ENCODE data around the gene NRP1. TPM values are rescaled to one million over a fixed set of nuclear protein-coding genes. Genes with fewer than 3 reads are reported as not detected.

The NRP1 gene
- total RNA-seq, 1 experiment from 2014 or later, result 3.0 TPM

GRCh38 chr10:33284945-33285344 lies 49.5 kb downstream of the NRP1 start:
- ChIA-PET CTCF (interaction anchor here (1.1 kb wide), 1 partner anchor 218 kb away, joined by 4 read pairs; no protein-coding TSS in a partner anchor), POLR2A (no interaction called here)
- TF ChIP-seq RORB (CRISPR knock-in tag; IDR thresholded peaks at IDR 0.05) (no peak), USF2 (CRISPR knock-in tag; IDR thresholded peaks at IDR 0.05) (no peak), HMGXB4 (CRISPR knock-in tag; IDR thresholded peaks at IDR 0.05) (no peak), FOXK1 (CRISPR knock-in tag; IDR thresholded peaks at IDR 0.05) (no peak), KAT7 (CRISPR knock-in tag; IDR thresholded peaks at IDR 0.05; ENCODE audit: borderline replicate concordance) (no peak), OVOL2 (CRISPR knock-in tag; IDR thresholded peaks at IDR 0.05; ENCODE audit: borderline replicate concordance) (no peak), TP53 (CRISPR knock-in tag; IDR thresholded peaks at IDR 0.05) (no peak), PREB (CRISPR knock-in tag; IDR thresholded peaks at IDR 0.05; ENCODE audit: borderline replicate concordance) (no peak), ZNF425 (CRISPR knock-in tag; conservative IDR thresholded peaks at IDR 0.05) (no peak), NFYB (CRISPR knock-in tag; conservative IDR thresholded peaks at IDR 0.05; ENCODE audit: low read depth) (no peak), ZNF532 (CRISPR knock-in tag; IDR thresholded peaks at IDR 0.05; ENCODE audit: borderline replicate concordance) (no peak), CDX4 (CRISPR knock-in tag; IDR thresholded peaks at IDR 0.05; ENCODE audit: borderline replicate concordance) (no peak), CREB1 (CRISPR knock-in tag; IDR thresholded peaks at IDR 0.05) (no peak), ERG (CRISPR knock-in tag; IDR thresholded peaks at IDR 0.05) (no peak)
- Mint-ChIP-seq H3K36me3 (no peaks in the 10 kb centered on the region), H3K9me3 (no peaks in the 10 kb centered on the region), H3K27ac (no peak overlapping the region), H3K4me3 (no peak overlapping the region), H3K4me1 (peaks cover 7% of the 10 kb centered on the region; the same call in 1 of the 2 replicates), H3K27me3 (ENCODE audit: low read depth) (no peaks in the 10 kb centered on the region)
- DNase-seq (ENCODE audit: low spot score) (no peak), ATAC-seq (no peak)

Measured in WTC11 (cell line).